Naive B cell (primary cell): Measurements from ENCODE around the gene DCUN1D5. TPM values are rescaled to one million over a fixed set of nuclear protein-coding genes. Genes with fewer than 3 reads are reported as not detected.

Experiments used
- ATAC-seq, 2 donors: fragments of 150-1000 bp; cut with Tn5 transposase; 2 replicates each; pipeline ENCODE4 v1.10.0; 2021; ENCODE audit warnings: low read depth in 2 of 2, mild to moderate bottlenecking in 2 of 2, moderate library complexity in 2 of 2
- DNase-seq: peaks from one replicate; pipeline ENCODE4 v3.0.0; 2022
- H3K27ac Mint-ChIP-seq, 6 donors: one replicate each; pipeline ENCODE4 v1.8.0; 2020 to 2022; ENCODE audit warnings: mild to moderate bottlenecking in 6 of 6, mixed read lengths in 6 of 6, moderate library complexity in 5 of 6, inconsistent platforms in 2 of 6
- H3K27me3 Mint-ChIP-seq, 3 donors: one replicate each; pipeline ENCODE4 v1.8.0; 2021 to 2022; ENCODE audit warnings: mixed read lengths in 3 of 3, mild to moderate bottlenecking in 1 of 3
- H3K36me3 Mint-ChIP-seq, 2 donors: one replicate each; pipeline ENCODE4 v1.8.0; 2020 to 2022; ENCODE audit warnings: mixed read lengths in 2 of 2, inconsistent platforms in 1 of 2, mild to moderate bottlenecking in 1 of 2
- H3K4me1 Mint-ChIP-seq, 3 donors: one replicate each; pipeline ENCODE4 v1.8.0; 2020 to 2022; ENCODE audit warnings: mixed read lengths in 3 of 3, inconsistent platforms in 1 of 3, mild to moderate bottlenecking in 1 of 3, moderate library complexity in 1 of 3
- H3K4me3 Mint-ChIP-seq, 8 donors: one replicate each; pipeline ENCODE4 v1.8.0; 2020 to 2022; ENCODE audit warnings: mild to moderate bottlenecking in 8 of 8, mixed read lengths in 8 of 8, moderate library complexity in 8 of 8, inconsistent platforms in 2 of 8
- H3K9me3 Mint-ChIP-seq, 7 donors: one replicate each; pipeline ENCODE4 v1.8.0; 2020 to 2022; ENCODE audit warnings: mixed read lengths in 7 of 7, mild to moderate bottlenecking in 5 of 7, inconsistent platforms in 2 of 7, moderate library complexity in 1 of 7
- polyA plus RNA-seq, 6 donors: library from polyadenylated mRNA; unstranded; fragments of 300-500 nt; fragmentation: Illumina TruSeq; gene quantifications; one replicate each; pipeline ENCODE4 v1.2.3, GENCODE V29; 2021; ENCODE audit warnings: low read depth in 6 of 6

The DCUN1D5 gene
- polyA plus RNA-seq, 6 donors from 2014 or later: 17.1 to 33.4 (median 25.9) TPM

- Mint-ChIP-seq H3K27ac (peak overlapping the region in 1 of 6 donors; percentile 16), H3K36me3 (peaks cover 7 to 17% of the 10 kb centered on the region in 2 donors), H3K4me3 (no peak overlapping the region), H3K9me3 (no peaks in the 10 kb centered on the region), H3K4me1 (peaks cover 4 to 8% (median 8%) of the 10 kb centered on the region in 3 donors), H3K27me3 (no peaks in the 10 kb centered on the region)
- ATAC-seq: no peak
- no peak for DNase-seq
Observed at GRCh38 chr11:103079833-103080232, 12.1 kb downstream of the DCUN1D5 start.

DNA sequence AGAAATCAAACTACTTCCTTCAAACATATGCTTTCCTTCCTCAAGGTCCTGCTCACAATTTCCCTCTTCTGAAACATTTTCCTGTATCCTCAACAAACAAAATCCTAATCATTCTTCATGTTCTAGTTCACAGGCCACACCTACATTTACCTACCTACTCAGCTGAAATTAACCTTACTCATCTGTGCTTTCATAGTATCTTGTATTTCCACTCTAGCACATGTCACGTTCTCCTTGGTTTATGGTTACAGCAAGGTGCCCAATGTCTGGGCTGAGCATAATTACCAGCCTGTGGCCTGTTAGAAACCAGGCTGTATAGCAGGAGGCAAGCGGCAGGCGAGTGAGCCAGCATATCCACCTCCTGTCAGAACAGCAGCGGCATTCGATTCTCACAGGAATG, 13.2 kb downstream of the DCUN1D5 start:
- H3K36me3 Mint-ChIP-seq: peaks cover 7 to 18% of the 10 kb centered on the region in 2 donors
- H3K4me1 Mint-ChIP-seq: peaks cover 4 to 12% (median 8%) of the 10 kb centered on the region in 3 donors
- H3K27ac Mint-ChIP-seq: peak overlapping the region in 2 of 6 donors; percentile 9 to 64
- DNase-seq (no peak), ATAC-seq (no peak)
- no peaks in the 10 kb centered on the region for H3K9me3 Mint-ChIP-seq
- H3K27me3 Mint-ChIP-seq: no peaks in the 10 kb centered on the region
- no peak overlapping the region for H3K4me3 Mint-ChIP-seq

GRCh38 chr11:103077554-103077953, 14.4 kb downstream of the DCUN1D5 start:
- peak overlapping the region in 1 of 6 donors; percentile 36 for H3K27ac Mint-ChIP-seq
- peaks cover 4 to 12% (median 8%) of the 10 kb centered on the region in 3 donors for H3K4me1 Mint-ChIP-seq
- ATAC-seq: no peak
- no peaks in the 10 kb centered on the region for H3K9me3 Mint-ChIP-seq
- no peaks in the 10 kb centered on the region for H3K27me3 Mint-ChIP-seq
- H3K36me3 Mint-ChIP-seq: peaks cover 7 to 18% of the 10 kb centered on the region in 2 donors
- DNase-seq: no peak
- H3K4me3 Mint-ChIP-seq: no peak overlapping the region

GRCh38 chr11:103076361-103076760, 15.6 kb downstream of the DCUN1D5 start:
- Mint-ChIP-seq H3K4me3 (no peak overlapping the region), H3K36me3 (peaks cover 7 to 18% of the 10 kb centered on the region in 2 donors), H3K27ac (no peak overlapping the region), H3K27me3 (no peaks in the 10 kb centered on the region), H3K9me3 (no peaks in the 10 kb centered on the region), H3K4me1 (peaks cover 4 to 12% (median 8%) of the 10 kb centered on the region in 3 donors)
- DNase-seq: no peak
- no peak for ATAC-seq

DNA sequence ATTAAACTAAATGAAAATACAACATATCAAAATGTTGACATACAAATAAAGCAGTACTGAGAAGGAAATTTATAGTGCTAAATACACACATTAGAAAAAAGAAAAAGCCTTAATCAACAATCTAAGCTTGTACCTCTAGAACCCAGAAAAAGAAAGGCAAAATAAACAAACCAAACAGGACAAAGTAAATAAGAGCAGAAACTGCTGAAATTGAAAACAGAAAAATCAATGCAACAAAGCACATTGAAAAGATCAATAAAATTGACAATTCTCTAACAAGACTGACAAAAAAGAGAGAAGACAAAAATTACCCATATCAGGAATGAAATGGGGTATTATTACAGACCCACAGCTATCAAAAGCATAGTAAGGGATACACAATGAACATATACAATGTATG, 21.0 kb downstream of the DCUN1D5 start:
- Mint-ChIP-seq H3K27me3 (no peaks in the 10 kb centered on the region), H3K9me3 (peaks cover 0 to 2% (median 0%) of the 10 kb centered on the region in 7 donors), H3K4me1 (peaks cover 29 to 38% (median 32%) of the 10 kb centered on the region in 3 donors), H3K4me3 (peak overlapping the region in 3 of 8 donors; percentile 43 to 72 (median 47)), H3K27ac (peak overlapping the region in 4 of 6 donors; percentile 17 to 96 (median 82)), H3K36me3 (peaks cover 0 to 5% of the 10 kb centered on the region in 2 donors)
- ATAC-seq: no peak
- no peak for DNase-seq

DNA sequence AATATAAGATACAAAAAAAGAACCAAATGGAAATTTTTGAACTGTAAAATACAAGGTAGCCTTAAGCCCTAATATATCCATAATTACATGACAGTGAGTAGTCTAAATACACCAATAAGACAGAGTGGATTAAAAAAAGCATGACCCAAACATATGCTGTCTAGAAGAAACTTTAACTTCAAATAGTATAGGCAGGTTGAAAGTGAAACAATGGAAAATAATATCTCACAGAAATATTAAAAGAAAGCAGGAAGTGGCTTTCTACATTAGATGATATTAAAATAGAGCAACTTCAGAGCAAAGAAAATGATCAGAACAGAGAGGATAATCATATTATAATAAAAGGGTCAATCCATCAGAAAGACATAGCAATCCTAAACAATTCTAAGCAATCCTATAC, 21.8 kb downstream of the DCUN1D5 start:
- H3K27me3 Mint-ChIP-seq: no peaks in the 10 kb centered on the region
- DNase-seq (no peak), ATAC-seq (peak; percentile 52 to 56)
- peak overlapping the region; percentile 17 to 96 (median 82) for H3K27ac Mint-ChIP-seq
- H3K4me1 Mint-ChIP-seq: peaks cover 29 to 38% (median 32%) of the 10 kb centered on the region in 3 donors
- peaks cover 0 to 5% of the 10 kb centered on the region in 2 donors for H3K36me3 Mint-ChIP-seq
- H3K9me3 Mint-ChIP-seq: peaks cover 0 to 2% (median 0%) of the 10 kb centered on the region in 7 donors
- H3K4me3 Mint-ChIP-seq: peak overlapping the region; percentile 15 to 75 (median 59)

- ATAC-seq: no peak
- Mint-ChIP-seq H3K9me3 (peaks cover 0 to 2% (median 0%) of the 10 kb centered on the region in 7 donors), H3K4me1 (peaks cover 29 to 38% (median 30%) of the 10 kb centered on the region in 3 donors), H3K27ac (peak overlapping the region; percentile 17 to 96 (median 83)), H3K36me3 (no peaks in the 10 kb centered on the region), H3K27me3 (no peaks in the 10 kb centered on the region), H3K4me3 (peak overlapping the region in 6 of 8 donors; percentile 37 to 75 (median 59))
- no peak for DNase-seq
Observed at GRCh38 chr11:103069367-103069766, 22.6 kb downstream of the DCUN1D5 start.

- Mint-ChIP-seq H3K27me3 (no peaks in the 10 kb centered on the region), H3K4me3 (no peak overlapping the region), H3K27ac (peak overlapping the region in 2 of 6 donors; percentile 38 to 61), H3K36me3 (peaks cover 12 to 14% of the 10 kb centered on the region in 2 donors), H3K9me3 (peaks cover 0 to 2% (median 0%) of the 10 kb centered on the region in 7 donors), H3K4me1 (peaks cover 28 to 38% (median 29%) of the 10 kb centered on the region in 3 donors)
- DNase-seq (no peak), ATAC-seq (no peak)
Observed at GRCh38 chr11:103067118-103067517, 24.8 kb downstream of the DCUN1D5 start.

DNA sequence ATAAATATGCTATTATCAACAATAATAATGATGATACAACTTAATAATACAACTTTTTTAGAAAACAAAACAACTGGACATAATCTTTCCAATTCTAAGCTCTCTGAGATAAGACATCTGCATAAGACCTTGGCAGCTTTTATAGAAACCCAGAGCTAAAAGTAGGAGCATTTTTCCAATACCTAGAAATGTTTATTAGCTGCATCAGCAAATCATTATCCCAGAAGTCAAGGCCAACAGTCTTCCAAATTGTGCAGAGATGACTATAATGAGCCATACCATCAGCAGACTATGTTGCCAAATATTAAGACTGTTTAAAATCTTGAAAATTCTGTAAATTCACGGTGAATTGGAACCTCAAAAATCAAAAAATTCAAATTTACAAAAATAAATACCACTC, 30.3 kb downstream of the DCUN1D5 start:
- no peaks in the 10 kb centered on the region for H3K9me3 Mint-ChIP-seq
- ATAC-seq (no peak), DNase-seq (no peak)
- H3K36me3 Mint-ChIP-seq: peaks cover 21 to 22% of the 10 kb centered on the region in 2 donors
- no peak overlapping the region for H3K4me3 Mint-ChIP-seq
- H3K4me1 Mint-ChIP-seq: no peaks in the 10 kb centered on the region
- H3K27ac Mint-ChIP-seq: no peak overlapping the region
- no peaks in the 10 kb centered on the region for H3K27me3 Mint-ChIP-seq

DNA sequence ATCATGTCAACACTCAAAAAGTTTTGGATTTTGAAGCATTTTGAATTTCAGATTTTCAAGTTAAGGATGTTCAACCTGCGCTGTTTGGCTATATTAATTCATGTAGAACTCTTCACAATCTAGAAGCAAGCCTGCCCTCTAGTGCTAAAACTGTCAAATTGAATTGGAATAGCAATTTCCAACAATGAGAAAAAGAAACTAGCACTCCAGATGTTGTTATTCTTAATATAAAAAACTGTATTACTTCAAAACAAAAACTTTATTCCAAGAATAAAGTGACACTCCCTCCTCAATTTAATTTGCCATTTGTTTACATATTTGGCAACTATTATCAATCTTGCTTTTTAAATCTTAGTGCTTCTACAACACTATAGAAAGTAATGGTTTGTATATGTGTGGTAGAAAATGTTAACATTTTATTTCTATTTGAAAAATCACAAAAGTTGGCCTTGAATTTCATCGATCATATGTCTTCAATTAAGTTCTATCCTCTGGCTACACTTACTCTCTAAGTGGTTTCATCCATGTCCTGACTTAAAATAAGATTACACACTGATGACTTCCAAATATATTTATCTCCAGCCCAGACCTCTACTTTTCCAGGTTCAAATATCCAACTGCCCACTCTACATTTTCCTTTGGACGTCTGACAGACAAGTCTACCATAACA, 36.6 kb downstream of the DCUN1D5 start:
- no peak overlapping the region for H3K27ac Mint-ChIP-seq
- peak in 1 of 2 donors; percentile 36 for ATAC-seq
- H3K4me1 Mint-ChIP-seq: no peaks in the 10 kb centered on the region
- no peak for DNase-seq
- H3K9me3 Mint-ChIP-seq: peaks cover 0 to 2% (median 0%) of the 10 kb centered on the region in 7 donors
- no peaks in the 10 kb centered on the region for H3K27me3 Mint-ChIP-seq
- H3K4me3 Mint-ChIP-seq: no peak overlapping the region
- H3K36me3 Mint-ChIP-seq: peaks cover 5% of the 10 kb centered on the region in 2 donors

- Mint-ChIP-seq H3K27me3 (no peaks in the 10 kb centered on the region), H3K9me3 (peaks cover 0 to 2% (median 0%) of the 10 kb centered on the region in 7 donors), H3K27ac (no peak overlapping the region), H3K4me1 (no peaks in the 10 kb centered on the region), H3K36me3 (peaks cover 0 to 5% of the 10 kb centered on the region in 2 donors), H3K4me3 (no peak overlapping the region)
- DNase-seq (no peak), ATAC-seq (no peak)
Observed at GRCh38 chr11:103053997-103054396, 38.0 kb downstream of the DCUN1D5 start.

- peaks cover 0 to 8% (median 0%) of the 10 kb centered on the region in 3 donors for H3K27me3 Mint-ChIP-seq
- DNase-seq (no peak), ATAC-seq (no peak)
- H3K4me3 Mint-ChIP-seq: no peak overlapping the region
- peaks cover 0 to 5% of the 10 kb centered on the region in 2 donors for H3K36me3 Mint-ChIP-seq
- H3K4me1 Mint-ChIP-seq: no peaks in the 10 kb centered on the region
- peaks cover 0 to 2% (median 0%) of the 10 kb centered on the region in 7 donors for H3K9me3 Mint-ChIP-seq
- H3K27ac Mint-ChIP-seq: no peak overlapping the region
Observed at GRCh38 chr11:103051981-103052380, 40.0 kb downstream of the DCUN1D5 start.

- DNase-seq (no peak), ATAC-seq (no peak)
- peaks cover 0 to 5% of the 10 kb centered on the region in 2 donors for H3K36me3 Mint-ChIP-seq
- no peak overlapping the region for H3K4me3 Mint-ChIP-seq
- H3K27ac Mint-ChIP-seq: no peak overlapping the region
- H3K9me3 Mint-ChIP-seq: peaks cover 0 to 2% (median 0%) of the 10 kb centered on the region in 7 donors
- H3K27me3 Mint-ChIP-seq: peaks cover 0 to 14% (median 0%) of the 10 kb centered on the region in 3 donors
- H3K4me1 Mint-ChIP-seq: no peaks in the 10 kb centered on the region
Observed at GRCh38 chr11:103051151-103051801, 40.7 kb downstream of the DCUN1D5 start.
